CD14-positive monocyte (primary cell): ENCODE measurements around the gene FTSJ3. TPM values are rescaled to one million over a fixed set of nuclear protein-coding genes. Genes with fewer than 3 reads are reported as not detected.

Experiments used
- DNase-seq, 3 donors: peaks; one replicate each; pipeline ENCODE4 v3.0.0-alpha.2; 2011 to 2022
- H2AFZ ChIP-seq: 2 replicates; pipeline ENCODE4 v1.6.0; 2012; ENCODE audit warnings: mild to moderate bottlenecking, low read depth, low read length, inconsistent platforms; ENCODE audit not compliant: insufficient read depth, poor library complexity, severe bottlenecking
- H3K27ac ChIP-seq, 2 donors: 1 replicate in 1 of 2; 2 replicates in 1 of 2; pipeline ENCODE4 v1.5.1; 2012 to 2013; ENCODE audit warnings: low read length in 2 of 2, control low read depth in 1 of 2, inconsistent platforms in 1 of 2, low read depth in 1 of 2, mild to moderate bottlenecking in 1 of 2
- H3K27me3 ChIP-seq, 2 donors: one replicate each; pipeline versions ENCODE4 v1.6.0 to v1.6.1; 2011 to 2013; ENCODE audit warnings: low read length in 2 of 2; ENCODE audit not compliant: control insufficient read depth in 2 of 2, insufficient read depth in 2 of 2
- H3K36me3 ChIP-seq, 2 donors: replicated peaks in 1 of 2; 1 replicate in 1 of 2; 2 replicates in 1 of 2; pipeline versions ENCODE4 v1.5.1 to v1.6.1; 2012 to 2013; ENCODE audit warnings: low read length in 2 of 2, control low read depth in 1 of 2, inconsistent platforms in 1 of 2, mild to moderate bottlenecking in 1 of 2; ENCODE audit not compliant: insufficient read depth in 2 of 2, control insufficient read depth in 1 of 2
- H3K4me1 ChIP-seq, 2 donors: 1 replicate in 1 of 2; 2 replicates in 1 of 2; pipeline versions ENCODE4 v1.5.1 to v1.6.1; 2012 to 2013; ENCODE audit warnings: low read length in 2 of 2, control low read depth in 1 of 2, inconsistent platforms in 1 of 2, mild to moderate bottlenecking in 1 of 2, moderate library complexity in 1 of 2; ENCODE audit not compliant: insufficient read depth in 2 of 2, control insufficient read depth in 1 of 2
- H3K4me2 ChIP-seq: replicated peaks from 2 replicates; pipeline ENCODE3; 2012; ENCODE audit warnings: low read length, moderate library complexity, mild to moderate bottlenecking; ENCODE audit not compliant: poor library complexity, severe bottlenecking; ENCODE audit errors: extremely low read depth
- H3K4me3 ChIP-seq, 3 experiments: fragments of 200-600 bp in 1 of 3; sonication (generic) in 1 of 3; replicated peaks in 1 of 3; 1 replicate in 2 of 3; 2 replicates in 1 of 3; pipeline ENCODE4 v1.5.1; 2011 to 2013; ENCODE audit warnings: low read length in 3 of 3, mild to moderate bottlenecking in 3 of 3, control low read depth in 2 of 3, low read depth in 2 of 3, inconsistent platforms in 1 of 3, moderate library complexity in 1 of 3
- H3K79me2 ChIP-seq: 2 replicates; pipeline ENCODE4 v1.6.0; 2012; ENCODE audit warnings: mild to moderate bottlenecking, control low read depth, inconsistent platforms, low read length, moderate library complexity; ENCODE audit not compliant: insufficient read depth
- H3K9ac ChIP-seq: 2 replicates; pipeline ENCODE4 v1.6.0; 2017; ENCODE audit warnings: low read length, mild to moderate bottlenecking; ENCODE audit not compliant: insufficient read depth, poor library complexity, severe bottlenecking
- H3K9me3 ChIP-seq, 2 donors: replicated peaks in 1 of 2; 1 replicate in 1 of 2; 2 replicates in 1 of 2; pipeline versions ENCODE4 v1.5.1 to v1.6.1; 2012 to 2013; ENCODE audit warnings: low read length in 2 of 2, control low read depth in 1 of 2; ENCODE audit not compliant: control insufficient read depth in 1 of 2, insufficient read depth in 1 of 2
- H4K20me1 ChIP-seq: 2 replicates; pipeline ENCODE4 v1.6.0; 2012; ENCODE audit warnings: mild to moderate bottlenecking, low read length, control low read depth, moderate library complexity; ENCODE audit not compliant: insufficient read depth
- H3K27ac Mint-ChIP-seq, 7 donors: one replicate each; pipeline ENCODE4 v1.8.0; 2020; ENCODE audit warnings: mild to moderate bottlenecking in 7 of 7, mixed read lengths in 7 of 7, moderate library complexity in 6 of 7, inconsistent platforms in 2 of 7
- H3K27me3 Mint-ChIP-seq, 3 donors: one replicate each; pipeline ENCODE4 v1.8.0; 2021 to 2022; ENCODE audit warnings: low read depth in 3 of 3, mild to moderate bottlenecking in 3 of 3, mixed read lengths in 3 of 3, moderate library complexity in 3 of 3, inconsistent platforms in 1 of 3
- H3K36me3 Mint-ChIP-seq, 2 donors: one replicate each; pipeline ENCODE4 v1.8.0; 2020; ENCODE audit warnings: mixed read lengths in 2 of 2, inconsistent platforms in 1 of 2, mild to moderate bottlenecking in 1 of 2
- H3K4me1 Mint-ChIP-seq: one replicate; pipeline ENCODE4 v1.8.0; 2020; ENCODE audit warnings: mild to moderate bottlenecking, mixed read lengths
- H3K4me3 Mint-ChIP-seq, 2 donors: one replicate each; pipeline ENCODE4 v1.8.0; 2020; ENCODE audit warnings: mild to moderate bottlenecking in 2 of 2, mixed read lengths in 2 of 2, moderate library complexity in 1 of 2
- H3K9me3 Mint-ChIP-seq, 7 donors: one replicate each; pipeline ENCODE4 v1.8.0; 2020 to 2022; ENCODE audit warnings: mixed read lengths in 7 of 7, mild to moderate bottlenecking in 6 of 7, moderate library complexity in 6 of 7, inconsistent platforms in 2 of 7
- WGBS: methylation state at CpG from one replicate; pipeline ENCODE4 v1.1.5; 2013; ENCODE audit warnings: missing lambda C conversion rate; ENCODE audit not compliant: insufficient coverage; 5-methylcytosine and 5-hydroxymethylcytosine counted together
- intact Hi-C, 2 donors: fragments of 100-400 bp; cut with micrococcal nuclease; formaldehyde crosslinking; loops; one replicate each; pipeline versions ENCODE4 v1.15.0 to v1.15.1; 2023
- polyA plus RNA-seq, 3 donors: library from polyadenylated mRNA; depleted of rRNA in 1 of 3; unstranded in 2 of 3; stranded (reverse) in 1 of 3; fragments of 300-500 nt in 2 of 3; fragments of >200 nt in 1 of 3; fragmentation: Illumina TruSeq in 2 of 3; gene quantifications; 1 replicate in 2 of 3; 2 replicates in 1 of 3; pipeline ENCODE4 v1.2.3, GENCODE V29; 2012 to 2021
- TF ChIP-seq, protein P1 (sequence below): fragments of 200-600 bp; IDR thresholded peaks from one replicate; pipeline ENCODE4 v1.8.0; 2022; ENCODE audit warnings: antibody characterized with exemption, mild to moderate bottlenecking

Gene FTSJ3
- polyA plus RNA-seq, 3 donors, result 9.2 to 23.7 (median 15.0) TPM

DNA sequence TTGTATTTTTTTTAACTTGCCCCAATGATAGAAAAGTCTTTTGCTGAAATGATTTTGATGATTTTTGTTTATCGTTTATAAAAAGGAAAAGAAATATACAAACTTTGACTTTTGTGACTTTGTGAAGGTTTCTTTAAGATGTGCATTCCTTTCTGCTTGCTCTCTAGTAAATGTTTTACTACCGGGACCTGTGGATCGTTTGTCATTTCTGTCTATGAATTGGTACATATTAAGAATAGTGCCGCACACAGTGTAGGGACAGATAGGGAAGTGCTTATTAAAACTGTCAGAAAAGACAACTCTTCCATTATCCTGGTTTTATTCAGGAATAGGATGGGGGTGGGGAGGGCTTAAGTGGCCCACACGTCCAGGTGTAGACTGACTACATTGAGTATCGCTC lies 8.3 kb downstream of the FTSJ3 start:
- 80% methylated on average over 1 of the region's 6 CpGs for WGBS
- no peaks in the 10 kb centered on the region for H3K27me3 Mint-ChIP-seq
- DNase-seq, result no peak
- TF ChIP-seq, protein P1, sequence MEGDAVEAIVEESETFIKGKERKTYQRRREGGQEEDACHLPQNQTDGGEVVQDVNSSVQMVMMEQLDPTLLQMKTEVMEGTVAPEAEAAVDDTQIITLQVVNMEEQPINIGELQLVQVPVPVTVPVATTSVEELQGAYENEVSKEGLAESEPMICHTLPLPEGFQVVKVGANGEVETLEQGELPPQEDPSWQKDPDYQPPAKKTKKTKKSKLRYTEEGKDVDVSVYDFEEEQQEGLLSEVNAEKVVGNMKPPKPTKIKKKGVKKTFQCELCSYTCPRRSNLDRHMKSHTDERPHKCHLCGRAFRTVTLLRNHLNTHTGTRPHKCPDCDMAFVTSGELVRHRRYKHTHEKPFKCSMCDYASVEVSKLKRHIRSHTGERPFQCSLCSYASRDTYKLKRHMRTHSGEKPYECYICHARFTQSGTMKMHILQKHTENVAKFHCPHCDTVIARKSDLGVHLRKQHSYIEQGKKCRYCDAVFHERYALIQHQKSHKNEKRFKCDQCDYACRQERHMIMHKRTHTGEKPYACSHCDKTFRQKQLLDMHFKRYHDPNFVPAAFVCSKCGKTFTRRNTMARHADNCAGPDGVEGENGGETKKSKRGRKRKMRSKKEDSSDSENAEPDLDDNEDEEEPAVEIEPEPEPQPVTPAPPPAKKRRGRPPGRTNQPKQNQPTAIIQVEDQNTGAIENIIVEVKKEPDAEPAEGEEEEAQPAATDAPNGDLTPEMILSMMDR, result no peak
- H3K9me3 Mint-ChIP-seq, result peaks cover 0 to 1% (median 0%) of the 10 kb centered on the region in 7 donors
- H3K36me3 Mint-ChIP-seq, result peaks cover 95 to 100% of the 10 kb centered on the region in 2 donors
- intact Hi-C loops, result no loop called here
- no peak overlapping the region for H2AFZ ChIP-seq
- H3K4me1 ChIP-seq, result no peaks in the 10 kb centered on the region
- peaks cover 94 to 100% of the 10 kb centered on the region in 2 donors for H3K36me3 ChIP-seq
- H3K27ac ChIP-seq, result peak overlapping the region in 1 of 2 donors; percentile 41
- H3K79me2 ChIP-seq, result peaks cover 16% of the 10 kb centered on the region
- no peak overlapping the region for H3K4me2 ChIP-seq
- H3K4me3 Mint-ChIP-seq, result no peak overlapping the region
- peaks cover 7% of the 10 kb centered on the region for H3K4me1 Mint-ChIP-seq
- H3K27me3 ChIP-seq, result no peaks in the 10 kb centered on the region
- H4K20me1 ChIP-seq, result peaks cover 59% of the 10 kb centered on the region
- no peak overlapping the region for H3K4me3 ChIP-seq
- H3K27ac Mint-ChIP-seq, result peak overlapping the region in 4 of 7 donors; percentile 15 to 74 (median 31)
- no peak overlapping the region for H3K9ac ChIP-seq
- H3K9me3 ChIP-seq, result no peaks in the 10 kb centered on the region

DNA sequence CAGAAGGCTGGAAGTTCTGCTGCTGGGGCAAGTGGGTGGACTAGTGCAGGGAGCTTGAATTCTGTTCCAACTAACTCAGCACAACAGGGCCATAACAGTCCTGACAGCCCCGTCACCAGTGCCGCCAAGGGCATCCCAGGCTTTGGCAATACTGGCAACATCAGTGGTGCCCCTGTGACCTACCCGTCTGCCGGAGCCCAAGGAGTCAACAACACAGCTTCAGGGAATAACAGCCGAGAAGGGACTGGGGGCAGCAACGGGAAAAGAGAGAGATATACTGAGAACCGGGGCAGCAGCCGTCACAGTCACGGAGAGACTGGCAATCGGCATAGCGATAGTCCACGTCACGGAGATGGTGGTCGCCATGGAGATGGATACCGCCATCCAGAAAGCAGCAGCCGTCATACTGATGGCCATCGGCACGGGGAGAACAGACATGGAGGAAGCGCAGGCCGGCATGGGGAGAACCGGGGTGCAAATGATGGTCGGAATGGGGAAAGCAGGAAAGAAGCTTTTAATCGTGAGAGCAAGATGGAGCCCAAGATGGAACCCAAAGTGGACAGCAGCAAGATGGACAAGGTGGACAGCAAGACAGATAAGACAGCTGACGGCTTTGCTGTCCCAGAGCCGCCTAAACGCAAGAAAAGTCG lies 9.6 kb downstream of the FTSJ3 start:
- 98% methylated on average over 27 of the region's 27 CpGs for WGBS
- H3K27ac ChIP-seq, result no peak overlapping the region
- no peak overlapping the region for H3K4me3 Mint-ChIP-seq

More for the DNA sequence above, 9.6 kb downstream of the FTSJ3 start:
- H3K27me3 ChIP-seq, result no peaks in the 10 kb centered on the region
- DNase-seq, result no peak
- H3K4me3 ChIP-seq, result no peak overlapping the region
- peaks cover 0 to 1% (median 0%) of the 10 kb centered on the region in 7 donors for H3K9me3 Mint-ChIP-seq
- TF ChIP-seq, protein P1, result no peak
- H3K4me1 ChIP-seq, result no peaks in the 10 kb centered on the region
- H3K4me1 Mint-ChIP-seq, result peaks cover 7% of the 10 kb centered on the region
- peak overlapping the region in 2 of 7 donors; percentile 13 to 73 for H3K27ac Mint-ChIP-seq
- H3K79me2 ChIP-seq, result peaks cover 16% of the 10 kb centered on the region
- H2AFZ ChIP-seq, result no peak overlapping the region
- H3K27me3 Mint-ChIP-seq, result no peaks in the 10 kb centered on the region
- H3K4me2 ChIP-seq, result no peak overlapping the region
- H3K36me3 Mint-ChIP-seq, result peaks cover 96 to 100% of the 10 kb centered on the region in 2 donors
- H3K9ac ChIP-seq, result no peak overlapping the region
- no peaks in the 10 kb centered on the region for H3K9me3 ChIP-seq
- intact Hi-C loops, result no loop called here
- H3K36me3 ChIP-seq, result peaks cover 98 to 100% of the 10 kb centered on the region in 2 donors
- peaks cover 54% of the 10 kb centered on the region for H4K20me1 ChIP-seq
